CD4-positive, alpha-beta T cell treated with Interferon gamma for 1 hour (primary cell): ENCODE data around the gene TEX29.

ENCODE experiments used
- DNase-seq: peaks from one replicate; pipeline ENCODE4 v3.0.0-alpha.2; 2020

The TEX29 gene

GRCh38 chr13:111372651-111373425 lies 52.4 kb downstream of the TEX29 start:
- DNase-seq, result no peak

- no peak for DNase-seq
Observed at GRCh38 chr13:111373486-111373885, 53.0 kb downstream of the TEX29 start.

- DNase-seq, result no peak
Observed at GRCh38 chr13:111380431-111380830, 60.0 kb downstream of the TEX29 start.

- no peak for DNase-seq
Observed at GRCh38 chr13:111382411-111382810, 62.0 kb downstream of the TEX29 start.

- DNase-seq, result no peak
Observed at GRCh38 chr13:111382877-111383276, 62.4 kb downstream of the TEX29 start.

- no peak for DNase-seq
Observed at GRCh38 chr13:111383591-111384440, 63.4 kb downstream of the TEX29 start.

GRCh38 chr13:111384441-111385182 lies 64.2 kb downstream of the TEX29 start:
- DNase-seq, result no peak

- no peak for DNase-seq
Observed at GRCh38 chr13:111385183-111385857, 64.9 kb downstream of the TEX29 start.

- DNase-seq, result no peak
Observed at GRCh38 chr13:111387026-111387871, 66.8 kb downstream of the TEX29 start.

GRCh38 chr13:111387945-111388600 lies 67.6 kb downstream of the TEX29 start:
- no peak for DNase-seq

GRCh38 chr13:111388851-111389500 lies 68.5 kb downstream of the TEX29 start:
- DNase-seq, result no peak

- no peak for DNase-seq
Observed at GRCh38 chr13:111389621-111390521, 69.4 kb downstream of the TEX29 start.

- no peak for DNase-seq
Observed at GRCh38 chr13:111390522-111391270, 70.3 kb downstream of the TEX29 start.

- no peak for DNase-seq
Observed at GRCh38 chr13:111392486-111392885, 72.0 kb downstream of the TEX29 start.

GRCh38 chr13:111393221-111393790 lies 72.9 kb downstream of the TEX29 start:
- DNase-seq, result no peak
